ENCODE data around the gene RETSAT. TPM values are rescaled to one million over a fixed set of nuclear protein-coding genes. Genes with fewer than 3 reads are reported as not detected.
"Not testable (repeated sequence)": the region's sequence is repeated elsewhere in the genome, so short reads cannot be mapped to it uniquely, and the experiment has no call there.

RETSAT gene
- polyA plus RNA-seq, 3 donors = 22.7 to 30.6 (median 26.0) TPM

DNA sequence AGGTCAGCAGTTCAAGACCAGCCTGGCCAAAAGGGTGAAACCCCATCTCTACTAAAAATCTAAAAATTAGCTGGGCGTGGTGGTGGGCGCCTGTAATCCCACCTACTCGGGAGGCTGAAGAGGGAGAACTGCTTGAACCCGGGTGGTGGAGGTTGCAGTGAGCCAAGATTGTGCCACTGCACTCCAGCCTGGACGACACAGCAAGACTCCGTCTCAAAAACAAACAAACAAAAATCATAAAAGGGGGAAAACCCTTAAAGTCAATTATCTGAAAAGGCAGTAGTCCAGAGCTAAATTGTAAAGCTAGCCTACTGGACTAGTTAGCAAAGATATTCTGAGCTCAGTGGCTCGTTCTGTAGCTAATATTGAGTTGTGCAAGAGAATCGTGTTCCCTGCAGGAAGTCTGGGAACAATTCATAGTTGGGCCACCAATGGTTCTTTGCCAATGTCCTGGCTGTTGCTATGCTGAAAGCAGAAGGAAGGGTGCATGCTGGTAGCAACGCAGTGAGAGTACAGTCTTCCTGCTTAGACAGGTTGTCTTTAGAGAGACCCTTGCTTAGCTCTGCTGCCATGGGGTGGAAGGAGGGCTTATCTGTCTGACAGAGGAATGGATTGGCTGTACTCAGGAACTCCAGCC, 30.9 kb downstream of the RETSAT start:
- DNase-seq (ENCODE audit: extremely low read depth in 1 of 11, low read depth in 9 of 11, low spot score in 4 of 11) = no peak

DNA sequence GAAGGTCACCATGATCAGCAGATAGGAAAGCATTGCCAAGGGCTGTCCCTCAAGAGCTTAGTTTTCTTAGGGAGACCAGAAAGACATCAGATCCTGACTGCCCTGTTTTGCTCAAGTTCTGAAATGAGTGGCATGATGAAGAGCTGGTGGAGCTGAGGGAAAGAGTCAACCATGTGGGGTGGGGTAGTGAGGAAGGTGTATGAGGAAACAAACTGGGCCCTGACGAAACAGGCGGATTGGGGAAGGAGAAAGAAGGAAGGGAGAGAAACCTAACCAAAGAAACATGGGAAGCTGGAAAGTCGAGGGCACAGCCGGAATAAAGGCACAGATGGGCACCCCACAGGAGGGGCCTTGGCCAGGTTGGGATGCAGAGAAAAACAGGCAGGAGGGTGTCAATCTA, 34.5 kb downstream of the RETSAT start:
- DNase-seq (ENCODE audit: extremely low read depth in 1 of 11, low read depth in 9 of 11, low spot score in 4 of 11) = no peak

DNA sequence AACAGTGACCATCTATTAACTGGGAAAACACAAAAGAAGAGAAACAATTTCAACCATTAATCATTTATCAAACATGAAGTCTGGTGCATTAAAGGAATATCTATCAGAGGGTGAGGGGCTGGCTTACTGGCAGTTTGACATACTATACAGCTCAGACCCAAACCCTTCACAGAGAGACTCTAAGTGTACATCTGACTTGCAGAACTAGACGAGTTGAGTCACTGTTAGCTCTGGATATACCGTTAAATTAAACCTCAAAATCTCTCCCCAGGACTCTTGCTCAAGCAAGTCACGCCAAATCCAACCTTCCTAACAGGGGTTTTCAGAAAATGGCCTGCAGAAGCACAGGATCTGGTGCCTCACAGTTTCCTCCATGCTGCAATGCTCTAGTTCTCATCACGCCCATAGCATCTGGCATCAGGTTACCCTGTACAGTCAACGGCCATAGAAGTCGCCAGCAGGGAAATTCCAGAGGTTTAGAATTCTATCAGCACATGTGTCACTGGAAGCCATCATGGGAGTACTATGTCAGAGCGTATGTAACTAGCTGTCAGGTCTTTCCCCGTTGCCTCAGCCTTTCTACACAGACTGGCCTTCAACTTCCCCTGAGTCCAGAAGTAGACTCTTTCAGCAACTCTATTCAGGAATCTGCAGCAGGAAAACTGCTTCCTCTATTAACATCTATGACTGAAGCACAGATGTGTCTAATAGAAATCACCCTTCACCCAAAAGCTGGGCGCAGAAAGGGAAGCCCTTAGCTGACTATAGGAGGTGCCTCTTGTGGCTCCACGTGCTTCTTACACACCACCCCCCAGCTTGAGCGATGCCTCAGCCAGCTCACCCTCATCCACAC, 35.9 kb downstream of the RETSAT start:
- DNase-seq (ENCODE audit: extremely low read depth in 1 of 11, low read depth in 9 of 11, low spot score in 4 of 11) = peak in 1 of 11 donors; percentile 49

DNA sequence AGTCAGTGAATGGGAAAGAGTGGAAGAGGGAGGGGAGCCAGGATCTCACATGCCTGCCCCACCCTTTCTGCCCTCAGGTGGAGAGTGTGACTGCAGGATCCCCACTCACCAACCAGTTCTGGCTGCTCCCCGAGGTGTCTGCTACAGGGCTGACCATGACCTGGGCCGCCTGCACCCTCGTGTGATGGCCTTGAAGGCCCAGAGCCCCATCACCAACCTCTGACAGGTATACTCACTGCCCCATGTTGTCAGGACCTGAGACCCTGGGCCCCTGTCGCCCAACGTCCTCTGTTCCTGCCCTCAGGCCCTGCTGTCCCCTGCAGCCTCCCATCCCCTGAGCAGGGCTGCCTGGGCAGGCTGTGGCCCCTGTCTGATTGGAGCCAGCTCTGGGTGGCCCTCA, 38.4 kb downstream of the RETSAT start:
- DNase-seq (ENCODE audit: extremely low read depth in 1 of 11, low read depth in 9 of 11, low spot score in 4 of 11) = not testable (repeated sequence)

DNA sequence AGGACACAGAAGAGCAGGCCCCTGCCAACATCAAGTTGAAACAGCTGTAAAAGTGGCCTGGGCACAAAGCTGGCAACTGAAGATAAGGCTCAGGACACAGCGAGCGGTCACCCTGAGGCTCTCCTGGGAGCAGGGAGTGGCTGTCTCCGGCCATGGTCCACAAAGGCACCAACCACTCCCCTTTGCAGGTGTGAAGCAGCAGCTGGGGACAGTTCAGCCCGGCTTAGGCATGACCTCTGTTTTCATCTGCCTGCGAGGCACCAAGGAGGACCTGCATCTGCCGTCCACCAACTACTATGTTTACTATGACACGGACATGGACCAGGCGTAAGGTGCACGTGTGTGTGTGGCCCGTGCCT, 39.5 kb downstream of the RETSAT start:
- no peak for DNase-seq (ENCODE audit: extremely low read depth in 1 of 11, low read depth in 9 of 11, low spot score in 4 of 11)

DNA sequence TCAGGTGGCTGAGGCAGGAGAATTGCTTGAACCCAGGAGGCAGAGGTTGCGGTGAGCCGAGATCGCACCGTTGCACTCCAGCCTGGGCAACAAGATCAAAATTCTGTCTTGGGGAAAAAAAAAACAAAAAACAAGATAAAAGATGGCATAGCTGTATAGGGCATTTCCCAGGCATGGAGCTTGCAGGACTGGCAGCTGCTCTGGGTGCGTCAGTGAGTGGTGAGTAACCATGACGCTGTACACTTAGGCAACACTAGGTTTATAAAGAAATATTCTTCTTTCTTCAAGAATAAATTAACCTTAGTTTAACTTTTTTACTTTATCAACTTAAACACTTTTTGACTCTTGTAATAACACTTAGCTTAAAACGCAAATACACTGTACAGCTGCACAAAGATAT, 41.9 kb downstream of the RETSAT start:
- DNase-seq (ENCODE audit: extremely low read depth in 1 of 11, low read depth in 9 of 11, low spot score in 4 of 11) = no peak

DNA sequence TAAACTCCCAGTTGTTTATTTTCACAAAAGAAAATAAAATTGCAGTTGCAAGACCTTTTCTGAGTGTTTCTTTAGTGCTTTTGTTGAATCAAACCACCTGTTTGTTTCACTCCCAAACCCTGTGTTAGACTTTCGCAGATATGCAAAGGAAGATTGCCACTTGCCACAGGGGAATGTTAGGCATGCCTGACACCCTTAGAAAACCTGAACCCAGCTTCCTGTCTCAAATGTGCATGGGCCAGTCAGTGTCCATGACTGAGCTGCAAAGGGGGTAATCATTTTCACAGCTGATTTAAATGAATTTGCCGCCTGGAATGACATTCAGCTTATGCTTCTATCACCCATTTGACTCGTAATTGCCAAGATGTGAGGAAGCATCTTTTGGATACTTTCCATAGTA, 44.0 kb downstream of the RETSAT start:
- peak in 1 of 11 donors; percentile 15 for DNase-seq (ENCODE audit: extremely low read depth in 1 of 11, low read depth in 9 of 11, low spot score in 4 of 11)

DNA sequence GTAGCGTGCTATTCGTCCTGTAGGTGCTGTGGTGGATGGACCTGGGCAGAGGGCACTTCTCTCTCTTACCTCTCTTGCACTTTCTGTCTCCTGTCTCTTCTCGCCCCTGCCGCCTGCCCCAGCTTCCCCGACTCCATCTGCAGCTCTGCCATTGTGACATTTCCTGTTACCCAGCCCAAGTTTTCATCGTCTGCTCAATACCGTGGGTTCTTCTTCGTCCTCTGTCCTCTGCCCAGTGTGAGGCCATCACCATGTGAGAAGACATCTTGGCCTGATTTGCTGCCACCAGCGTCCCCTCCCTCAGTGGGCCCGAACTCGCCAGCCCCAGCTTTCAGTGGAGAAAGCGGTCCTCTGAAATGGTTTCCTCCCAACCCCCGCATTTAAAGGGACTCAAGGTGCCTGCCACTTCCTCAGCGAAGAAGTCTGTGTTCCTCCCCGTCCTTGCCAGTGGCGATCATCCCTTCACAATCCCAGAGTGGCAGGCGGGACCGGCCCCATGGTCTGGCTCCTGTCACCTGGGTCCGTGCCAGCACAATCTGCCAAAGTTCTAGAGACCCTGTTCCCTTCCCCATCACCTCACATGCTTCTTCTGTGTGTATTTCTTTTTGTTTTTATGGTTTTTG, 44.5 kb downstream of the RETSAT start:
- DNase-seq (ENCODE audit: extremely low read depth in 1 of 11, low read depth in 9 of 11, low spot score in 4 of 11) = no peak

DNA sequence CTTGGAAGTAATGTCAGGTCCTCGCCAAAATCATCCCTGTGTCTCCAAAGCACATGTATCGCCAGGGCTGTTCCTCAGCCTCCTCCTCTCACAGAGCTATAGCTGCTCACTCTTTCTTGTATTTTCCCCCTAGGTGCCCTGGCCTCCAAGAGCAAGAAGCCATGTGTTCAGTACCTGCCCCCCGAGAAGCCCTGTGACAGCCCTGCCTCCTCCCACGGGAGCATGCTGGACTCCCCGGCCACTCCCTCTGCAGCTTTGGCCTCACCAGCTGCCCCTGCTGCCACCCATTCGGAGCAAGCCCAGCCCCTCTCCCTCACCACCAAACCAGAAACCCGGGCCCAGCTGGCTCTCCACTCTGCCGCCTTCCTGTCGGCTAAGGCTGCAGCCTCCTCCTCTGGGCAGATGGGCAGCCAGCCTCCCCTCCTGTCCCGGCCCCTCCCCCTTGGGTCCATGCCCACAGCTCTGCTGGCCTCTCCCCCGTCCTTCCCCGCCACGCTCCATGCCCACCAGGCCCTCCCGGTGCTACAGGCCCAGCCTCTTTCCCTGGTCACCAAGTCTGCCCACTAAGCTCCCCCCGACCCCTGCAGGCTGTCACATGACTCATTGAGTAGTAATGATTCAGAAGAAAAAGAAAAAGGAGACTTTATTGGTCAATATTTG, 45.3 kb downstream of the RETSAT start:
- peak in 9 of 11 donors; percentile 67 to 88 (median 82) for DNase-seq (ENCODE audit: extremely low read depth in 1 of 11, low read depth in 9 of 11, low spot score in 4 of 11)

DNA sequence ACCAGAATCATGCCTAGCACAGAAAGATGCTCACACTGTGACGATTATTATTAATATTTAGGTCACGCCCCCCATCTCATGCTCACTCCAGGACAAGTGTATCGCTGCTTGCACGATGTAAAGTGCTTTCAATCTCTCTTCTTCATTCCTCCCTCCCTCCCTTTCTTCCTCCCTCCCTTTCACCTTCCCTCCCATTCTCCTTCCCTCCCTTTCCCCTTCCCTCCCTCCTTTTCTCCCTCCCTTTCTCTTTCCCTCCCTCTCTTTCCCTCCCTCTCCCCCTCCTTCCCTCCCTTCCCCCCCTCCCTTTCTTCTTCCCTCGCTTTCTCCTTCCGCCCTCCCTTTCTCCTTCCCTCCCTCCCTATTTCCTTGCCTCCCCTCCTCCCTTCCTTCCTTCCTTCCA, 46.1 kb downstream of the RETSAT start:
- no peak for DNase-seq (ENCODE audit: extremely low read depth in 1 of 11, low read depth in 9 of 11, low spot score in 4 of 11)

DNA sequence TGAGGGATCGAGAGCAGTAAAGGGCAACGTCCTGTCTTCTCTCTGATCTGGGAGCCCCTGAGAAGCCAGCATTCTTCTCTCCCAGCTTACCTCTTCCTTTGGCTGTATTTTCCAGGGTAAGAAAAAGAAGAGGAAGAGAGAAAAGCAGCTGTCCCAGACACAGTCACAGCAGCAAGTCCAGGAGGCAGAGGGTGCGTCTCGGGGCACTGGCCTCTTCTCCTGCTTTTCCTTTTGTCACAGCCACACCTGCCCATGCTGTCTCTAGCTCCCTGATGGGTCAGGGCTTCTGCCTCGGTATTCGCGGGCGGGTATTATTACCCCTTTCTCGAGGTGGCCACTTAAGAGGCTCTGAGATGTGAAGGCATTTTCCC, 46.8 kb downstream of the RETSAT start:
- no peak for DNase-seq (ENCODE audit: extremely low read depth in 1 of 11, low read depth in 9 of 11, low spot score in 4 of 11)

DNA sequence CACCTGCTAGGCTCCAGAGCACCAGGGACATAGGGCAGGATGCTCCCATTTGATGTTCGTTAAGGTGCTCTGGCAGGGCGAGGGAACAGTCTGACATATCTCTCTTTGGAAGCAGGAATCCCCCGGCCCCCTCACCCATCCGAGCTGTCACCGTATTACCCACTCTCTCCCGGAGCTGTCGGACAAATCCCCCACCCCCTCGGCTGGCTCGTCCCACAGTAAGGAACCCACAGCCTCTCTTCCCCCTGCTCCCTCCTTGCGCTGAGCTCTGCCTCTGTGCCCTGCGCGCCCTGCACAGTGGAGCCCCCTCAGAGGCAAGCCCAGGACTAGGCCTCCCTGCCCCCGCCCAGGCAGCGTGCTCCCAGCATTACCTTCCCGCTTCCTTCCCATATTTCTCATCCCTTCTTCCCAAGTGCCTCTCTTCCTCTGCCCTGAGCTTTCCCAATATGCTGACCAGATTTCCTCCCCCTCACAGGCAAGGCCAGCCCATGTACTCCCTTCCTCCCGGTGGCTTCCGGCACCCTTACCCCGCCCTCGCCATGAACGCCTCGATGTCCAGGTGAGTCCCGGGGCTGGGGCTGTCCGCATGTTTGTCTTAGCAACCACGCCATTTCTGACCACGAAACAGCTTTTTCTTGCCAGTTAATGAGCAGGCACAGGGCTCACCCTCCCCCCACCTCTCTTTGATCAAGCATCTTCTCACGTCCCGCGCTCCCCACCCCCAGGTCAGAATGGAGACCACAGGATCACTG, 50.4 kb downstream of the RETSAT start:
- no peak for DNase-seq (ENCODE audit: extremely low read depth in 1 of 11, low read depth in 9 of 11, low spot score in 4 of 11)

DNA sequence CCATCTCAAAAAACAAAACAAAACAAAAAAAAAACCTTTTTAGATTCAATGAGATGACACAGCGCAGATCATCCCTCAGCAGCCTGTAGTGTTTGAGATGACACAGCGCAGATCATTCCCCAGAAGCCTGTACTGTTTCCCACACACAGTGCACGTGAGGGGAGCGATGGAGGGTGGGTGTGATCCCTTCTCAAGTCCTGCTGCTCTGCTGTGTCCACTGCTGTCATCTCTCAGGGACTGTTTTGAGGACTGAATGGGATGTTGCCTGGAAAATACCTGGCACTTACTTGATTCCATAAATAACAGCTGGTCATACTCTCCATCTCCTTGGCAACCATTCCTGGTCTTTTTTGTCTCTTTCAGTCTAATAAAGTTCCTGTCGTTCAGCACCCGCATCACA, 52.2 kb downstream of the RETSAT start:
- DNase-seq (ENCODE audit: extremely low read depth in 1 of 11, low read depth in 9 of 11, low spot score in 4 of 11) = no peak

Other genes starting within 250 kb of the RETSAT start
- 10 to 100 TPM; 49.9 to 60.9 (median 57.8) TPM for gene TCF7L1, start 221.1 kb downstream of the RETSAT start, polyA plus RNA-seq (ENCODE audit: insufficient read length in 3 of 3)
- 100 to 1,000 TPM; 110 to 139 (median 128) TPM for gene TGOLN2, start 26.5 kb downstream of the RETSAT start, polyA plus RNA-seq (ENCODE audit: insufficient read length in 3 of 3)
- 10 to 100 TPM; 22.9 to 37.1 (median 26.4) TPM for gene ELMOD3, start 241 bp upstream of the RETSAT start, polyA plus RNA-seq (ENCODE audit: insufficient read length in 3 of 3)
- gene CAPG, start 55.8 kb upstream of the RETSAT start, polyA plus RNA-seq (ENCODE audit: insufficient read length in 3 of 3) = 100 to 1,000 TPM in 1 of 3 donors, 10 to 100 TPM in 2; 90.4 to 107 (median 95.5) TPM
- gene SH2D6, start 64.2 kb upstream of the RETSAT start, polyA plus RNA-seq (ENCODE audit: insufficient read length in 3 of 3) = 1 to 10 TPM in 2 of 3 donors, under 1 TPM in 1; 0.29 to 1.2 (median 1.1) TPM
- 100 to 1,000 TPM; 339 to 393 (median 381) TPM for gene MAT2A, start 184.6 kb upstream of the RETSAT start, polyA plus RNA-seq (ENCODE audit: insufficient read length in 3 of 3)
- gene GGCX, start 207.0 kb upstream of the RETSAT start, polyA plus RNA-seq (ENCODE audit: insufficient read length in 3 of 3) = 10 to 100 TPM; 36.8 to 41.1 (median 37.0) TPM
- gene VAMP8, start 223.1 kb upstream of the RETSAT start, polyA plus RNA-seq (ENCODE audit: insufficient read length in 3 of 3) = 10 to 100 TPM; 88.1 to 94.9 (median 88.3) TPM
- gene VAMP5, start 229.9 kb upstream of the RETSAT start, polyA plus RNA-seq (ENCODE audit: insufficient read length in 3 of 3) = 10 to 100 TPM; 34.7 to 42.6 (median 38.1) TPM
- gene RNF181, start 241.2 kb upstream of the RETSAT start, polyA plus RNA-seq (ENCODE audit: insufficient read length in 3 of 3) = 100 to 1,000 TPM; 138 to 140 (median 140) TPM
- 10 to 100 TPM; 34.4 to 44.8 (median 41.6) TPM for gene TMEM150A, start 248.2 kb upstream of the RETSAT start, polyA plus RNA-seq (ENCODE audit: insufficient read length in 3 of 3)

Data from renal cortex interstitium (tissue), 11 donors.